Hepatocyte (in vitro differentiated cells): ENCODE data around the gene NPHS2. TPM values are rescaled to one million over a fixed set of nuclear protein-coding genes. Genes with fewer than 3 reads are reported as not detected.

ENCODE experiments used
- DNase-seq: peaks from one replicate; pipeline ENCODE4 v3.0.0-alpha.2; 2016; ENCODE audit warnings: low spot score
- H2AFZ ChIP-seq: fragments of 200-600 bp; sonication (generic); 2 replicates; pipeline ENCODE4 v1.6.0; 2016; ENCODE audit warnings: antibody characterized with exemption, mild to moderate bottlenecking
- H3K27ac ChIP-seq: fragments of 200-600 bp; sonication (generic); 2 replicates; pipeline ENCODE4 v1.5.1; 2016; ENCODE audit warnings: mild to moderate bottlenecking
- H3K27me3 ChIP-seq: fragments of 200-600 bp; sonication (generic); 2 replicates; pipeline ENCODE4 v1.6.1; 2016
- H3K36me3 ChIP-seq: fragments of 200-600 bp; sonication (generic); replicated peaks from 2 replicates; pipeline ENCODE4 v1.5.1; 2016; ENCODE audit warnings: low read depth; ENCODE audit not compliant: insufficient read depth
- H3K4me1 ChIP-seq: fragments of 200-600 bp; sonication (generic); 2 replicates; pipeline ENCODE4 v1.5.1; 2016; ENCODE audit warnings: mild to moderate bottlenecking, moderate library complexity; ENCODE audit not compliant: insufficient read depth
- H3K4me2 ChIP-seq: fragments of 200-600 bp; sonication (generic); 2 replicates; pipeline ENCODE4 v1.6.0; 2016
- H3K4me3 ChIP-seq: fragments of 200-600 bp; sonication (generic); 2 replicates; pipeline ENCODE4 v1.5.1; 2016; ENCODE audit warnings: mild to moderate bottlenecking
- H3K79me2 ChIP-seq: fragments of 200-600 bp; sonication (generic); 2 replicates; pipeline ENCODE4 v1.6.0; 2017; ENCODE audit warnings: mild to moderate bottlenecking
- H3K9me2 ChIP-seq: fragments of 200-600 bp; sonication (generic); replicated peaks from 2 replicates; pipeline ENCODE4 v1.6.0; 2017; ENCODE audit warnings: mild to moderate bottlenecking; ENCODE audit not compliant: insufficient read depth
- H3K9me3 ChIP-seq: fragments of 200-600 bp; sonication (generic); 2 replicates; pipeline ENCODE4 v1.5.1; 2016; ENCODE audit warnings: low read depth, mild to moderate bottlenecking
- H4K20me1 ChIP-seq: fragments of 200-600 bp; sonication (generic); 2 replicates; pipeline ENCODE4 v1.6.0; 2016; ENCODE audit warnings: mild to moderate bottlenecking; ENCODE audit not compliant: insufficient read depth, poor library complexity, severe bottlenecking
- CTCF ChIP-seq: fragments of 200-600 bp; sonication (generic); IDR thresholded peaks from 2 replicates; pipeline ENCODE4 v1.5.1; 2016; ENCODE audit warnings: antibody characterized with exemption, mild to moderate bottlenecking; ENCODE audit not compliant: poor library complexity
- EZH2 ChIP-seq: fragments of 200-600 bp; sonication (generic); IDR thresholded peaks from 2 replicates; pipeline ENCODE4 v1.6.1; 2016; ENCODE audit warnings: antibody characterized with exemption, mild to moderate bottlenecking, borderline replicate concordance
- EZH2phosphoT487 ChIP-seq: fragments of 200-600 bp; sonication (generic); IDR thresholded peaks from one replicate; pipeline ENCODE4 v1.6.1; 2018; ENCODE audit warnings: antibody characterized with exemption, mild to moderate bottlenecking, low read depth, moderate library complexity; ENCODE audit not compliant: unreplicated experiment, severe bottlenecking
- WGBS: methylation state at CpG from one replicate; pipeline ENCODE4 v1.1.6; 2016; ENCODE audit warnings: low lambda C conversion rate; ENCODE audit errors: missing lambda C conversion rate; 5-methylcytosine and 5-hydroxymethylcytosine counted together
- polyA plus RNA-seq: library from polyadenylated mRNA; unstranded; fragments of >200 nt; fragmentation: Nextera tagmentation; extraction: Ambion mirVana; gene quantifications from 2 replicates; pipeline ENCODE4 v1.2.1, GENCODE V29; 2016
- total RNA-seq: library from RNA; depleted of rRNA; stranded (reverse); fragments of >200 nt; gene quantifications from 2 replicates; pipeline ENCODE4 v1.2.3, GENCODE V29; 2014

The NPHS2 gene
- total and polyA plus RNA-seq, 2 experiments from 2014 or later = not detected

DNA sequence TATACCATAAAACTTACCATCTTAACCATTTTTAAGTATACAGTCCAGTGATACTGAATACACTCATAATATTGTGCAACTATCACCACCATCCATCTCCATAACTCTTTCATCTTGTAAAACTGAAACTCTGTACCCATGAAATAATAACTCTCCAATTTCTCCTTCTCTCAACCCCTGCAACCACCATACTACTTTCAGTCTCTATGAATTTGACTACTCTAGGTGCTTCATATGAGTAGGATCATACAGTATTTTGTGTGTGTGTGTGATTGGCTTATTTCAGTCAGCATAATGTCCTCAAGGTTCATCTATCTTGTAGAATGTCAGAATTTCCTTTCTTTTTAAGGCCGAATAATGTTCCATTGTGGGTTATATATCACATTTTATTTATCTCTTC is 17.7 kb downstream of the NPHS2 start:
- H3K36me3 ChIP-seq = no peaks in the 10 kb centered on the region
- TF ChIP-seq EZH2 (no peak), CTCF (no peak), EZH2phosphoT487 (no peak)
- no peak overlapping the region for H2AFZ ChIP-seq
- no peak for DNase-seq
- no peaks in the 10 kb centered on the region for H3K9me2 ChIP-seq
- H3K27me3 ChIP-seq = no peaks in the 10 kb centered on the region
- no peaks in the 10 kb centered on the region for H3K79me2 ChIP-seq
- no peaks in the 10 kb centered on the region for H3K4me1 ChIP-seq
- H3K9me3 ChIP-seq = no peaks in the 10 kb centered on the region
- no peak overlapping the region for H3K4me2 ChIP-seq
- no peaks in the 10 kb centered on the region for H4K20me1 ChIP-seq
- H3K27ac ChIP-seq = no peak overlapping the region
- 87% methylated on average over 1 of the region's 1 CpG for WGBS
- no peak overlapping the region for H3K4me3 ChIP-seq

GRCh38 chr1:179554427-179554826 is 21.3 kb downstream of the NPHS2 start:
- Histone ChIP-seq H3K4me1 (no peaks in the 10 kb centered on the region), H3K27me3 (no peaks in the 10 kb centered on the region), H3K79me2 (no peaks in the 10 kb centered on the region), H2AFZ (no peak overlapping the region), H4K20me1 (no peaks in the 10 kb centered on the region), H3K27ac (no peak overlapping the region), H3K9me2 (no peaks in the 10 kb centered on the region), H3K4me3 (no peak overlapping the region), H3K4me2 (no peak overlapping the region), H3K36me3 (no peaks in the 10 kb centered on the region), H3K9me3 (no peaks in the 10 kb centered on the region)
- TF ChIP-seq CTCF = no peak
- TF ChIP-seq EZH2phosphoT487 = no peak
- TF ChIP-seq EZH2 = no peak
- DNase-seq = no peak

DNA sequence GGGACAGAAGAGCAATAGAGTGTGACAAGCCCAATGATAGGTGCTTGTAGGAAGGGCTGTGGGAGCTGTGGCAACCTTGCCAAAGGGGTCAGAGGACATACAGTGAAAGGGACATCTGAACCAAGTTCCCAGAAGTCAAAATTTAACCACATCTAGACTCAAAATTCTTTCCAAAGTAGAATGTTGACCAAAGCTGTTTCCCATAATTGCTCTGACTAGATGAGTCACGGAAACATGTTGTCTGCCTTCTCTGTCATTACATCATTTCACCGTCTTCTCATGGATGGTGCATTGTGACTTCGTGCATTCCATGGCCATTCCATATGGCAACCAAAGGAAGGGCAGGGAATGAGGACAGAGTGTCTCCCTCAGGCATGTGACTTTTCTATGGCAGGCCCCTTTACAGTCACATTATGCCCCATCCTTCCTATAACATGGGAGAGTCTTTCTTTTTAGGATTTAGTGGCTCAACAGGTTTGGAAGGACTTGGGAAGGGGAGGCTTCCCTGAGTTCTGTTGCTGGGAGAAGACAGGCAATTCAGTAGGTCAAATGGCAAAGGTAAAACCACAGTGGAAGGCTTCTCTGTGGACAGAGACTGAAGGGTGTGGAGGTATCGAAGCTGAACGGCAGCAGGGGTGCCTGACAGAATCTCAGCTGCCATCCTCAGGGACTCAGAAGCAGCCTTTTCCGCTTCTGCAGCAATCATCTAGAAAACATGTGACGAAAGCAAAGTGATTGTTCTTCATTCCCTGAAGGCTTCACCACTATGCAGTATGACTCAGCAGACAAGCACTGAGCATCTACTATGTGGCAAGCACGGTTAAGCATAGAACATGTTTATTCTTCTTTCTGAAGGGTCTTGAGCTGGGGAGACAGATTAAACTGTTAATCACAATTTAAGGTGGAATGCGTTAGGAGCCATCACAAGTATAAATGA is 24.7 kb downstream of the NPHS2 start:
- Histone ChIP-seq H3K36me3 (no peaks in the 10 kb centered on the region), H3K9me3 (no peaks in the 10 kb centered on the region), H3K4me2 (no peak overlapping the region), H3K9me2 (no peaks in the 10 kb centered on the region), H3K79me2 (no peaks in the 10 kb centered on the region), H3K27me3 (no peaks in the 10 kb centered on the region), H4K20me1 (no peaks in the 10 kb centered on the region), H2AFZ (no peak overlapping the region), H3K27ac (peak overlapping the region; percentile 37), H3K4me3 (no peak overlapping the region), H3K4me1 (no peaks in the 10 kb centered on the region)
- WGBS = 68% methylated on average over 9 of the region's 9 CpGs
- peak; percentile 28 for DNase-seq
- TF ChIP-seq CTCF (no peak), EZH2 (no peak), EZH2phosphoT487 (no peak)
